Activated T-cell treated with anti-CD3 and anti-CD28 coated beads, Interleukin-2, amount 50 U/mL, for 24 hours (primary cell): ENCODE results near the gene IGF2BP2.

Experiments
- DNase-seq: peaks from one replicate; pipeline ENCODE4 v3.0.0-alpha.2; 2020
- H3K27ac Mint-ChIP-seq: 2 replicates; pipeline ENCODE4 v1.8.0; 2020; ENCODE audit warnings: mild to moderate bottlenecking, mixed read lengths
- H3K27me3 Mint-ChIP-seq: 2 replicates; pipeline ENCODE4 v1.8.0; 2020; ENCODE audit warnings: mixed read lengths
- H3K36me3 Mint-ChIP-seq: 2 replicates; pipeline ENCODE4 v1.8.0; 2020; ENCODE audit warnings: low read depth, mixed read lengths
- H3K4me1 Mint-ChIP-seq: 2 replicates; pipeline ENCODE4 v1.8.0; 2020; ENCODE audit warnings: low read depth, mixed read lengths
- H3K4me3 Mint-ChIP-seq: 2 replicates; pipeline ENCODE4 v1.8.0; 2020; ENCODE audit warnings: mild to moderate bottlenecking, moderate library complexity, mixed read lengths
- H3K9me3 Mint-ChIP-seq: 2 replicates; pipeline ENCODE4 v1.8.0; 2020; ENCODE audit warnings: mixed read lengths

The IGF2BP2 gene

GRCh38 chr3:185756477-185756876 lies 68.4 kb downstream of the IGF2BP2 start:
- Mint-ChIP-seq H3K9me3 (peaks cover 5% of the 10 kb centered on the region), H3K27ac (no peak overlapping the region), H3K4me1 (no peaks in the 10 kb centered on the region), H3K27me3 (peaks cover 25% of the 10 kb centered on the region), H3K4me3 (no peak overlapping the region), H3K36me3 (no peaks in the 10 kb centered on the region)
- no peak for DNase-seq

- DNase-seq: no peak
- H3K4me1 Mint-ChIP-seq: no peaks in the 10 kb centered on the region
- peaks cover 20% of the 10 kb centered on the region for H3K27me3 Mint-ChIP-seq
- H3K36me3 Mint-ChIP-seq: no peaks in the 10 kb centered on the region
- H3K4me3 Mint-ChIP-seq: no peak overlapping the region
- peaks cover 5% of the 10 kb centered on the region for H3K9me3 Mint-ChIP-seq
- no peak overlapping the region for H3K27ac Mint-ChIP-seq
Observed at GRCh38 chr3:185754920-185755319, 69.9 kb downstream of the IGF2BP2 start.

GRCh38 chr3:185753354-185753753 lies 71.5 kb downstream of the IGF2BP2 start:
- H3K9me3 Mint-ChIP-seq: peaks cover 5% of the 10 kb centered on the region
- no peak overlapping the region for H3K27ac Mint-ChIP-seq
- no peak overlapping the region for H3K4me3 Mint-ChIP-seq
- peaks cover 25% of the 10 kb centered on the region for H3K27me3 Mint-ChIP-seq
- H3K36me3 Mint-ChIP-seq: no peaks in the 10 kb centered on the region
- no peak for DNase-seq
- H3K4me1 Mint-ChIP-seq: no peaks in the 10 kb centered on the region

GRCh38 chr3:185750702-185751101 lies 74.1 kb downstream of the IGF2BP2 start:
- DNase-seq: no peak
- H3K9me3 Mint-ChIP-seq: peaks cover 5% of the 10 kb centered on the region
- no peak overlapping the region for H3K4me3 Mint-ChIP-seq
- H3K36me3 Mint-ChIP-seq: no peaks in the 10 kb centered on the region
- no peaks in the 10 kb centered on the region for H3K4me1 Mint-ChIP-seq
- no peak overlapping the region for H3K27ac Mint-ChIP-seq
- H3K27me3 Mint-ChIP-seq: peaks cover 18% of the 10 kb centered on the region

GRCh38 chr3:185750015-185750414 lies 74.8 kb downstream of the IGF2BP2 start:
- no peaks in the 10 kb centered on the region for H3K36me3 Mint-ChIP-seq
- H3K9me3 Mint-ChIP-seq: peaks cover 5% of the 10 kb centered on the region
- no peak overlapping the region for H3K4me3 Mint-ChIP-seq
- no peak overlapping the region for H3K27ac Mint-ChIP-seq
- H3K27me3 Mint-ChIP-seq: peaks cover 25% of the 10 kb centered on the region
- peaks cover 3% of the 10 kb centered on the region for H3K4me1 Mint-ChIP-seq
- DNase-seq: no peak

GRCh38 chr3:185746470-185746869 lies 78.4 kb downstream of the IGF2BP2 start:
- no peaks in the 10 kb centered on the region for H3K9me3 Mint-ChIP-seq
- H3K36me3 Mint-ChIP-seq: no peaks in the 10 kb centered on the region
- DNase-seq: no peak
- H3K27me3 Mint-ChIP-seq: peaks cover 30% of the 10 kb centered on the region
- H3K4me1 Mint-ChIP-seq: peaks cover 3% of the 10 kb centered on the region
- no peak overlapping the region for H3K4me3 Mint-ChIP-seq
- no peak overlapping the region for H3K27ac Mint-ChIP-seq

GRCh38 chr3:185744997-185745843 lies 79.6 kb downstream of the IGF2BP2 start:
- Mint-ChIP-seq H3K4me3 (no peak overlapping the region), H3K9me3 (no peaks in the 10 kb centered on the region), H3K4me1 (peaks cover 3% of the 10 kb centered on the region), H3K27me3 (peaks cover 33% of the 10 kb centered on the region), H3K36me3 (no peaks in the 10 kb centered on the region), H3K27ac (no peak overlapping the region)
- no peak for DNase-seq

GRCh38 chr3:185741586-185741985 lies 83.3 kb downstream of the IGF2BP2 start:
- Mint-ChIP-seq H3K36me3 (no peaks in the 10 kb centered on the region), H3K27ac (no peak overlapping the region), H3K4me3 (no peak overlapping the region), H3K27me3 (peaks cover 30% of the 10 kb centered on the region), H3K9me3 (no peaks in the 10 kb centered on the region), H3K4me1 (peaks cover 3% of the 10 kb centered on the region)
- DNase-seq: no peak

GRCh38 chr3:185740133-185740532 lies 84.7 kb downstream of the IGF2BP2 start:
- Mint-ChIP-seq H3K27ac (no peak overlapping the region), H3K36me3 (no peaks in the 10 kb centered on the region), H3K27me3 (peaks cover 19% of the 10 kb centered on the region), H3K9me3 (no peaks in the 10 kb centered on the region), H3K4me3 (no peak overlapping the region), H3K4me1 (no peaks in the 10 kb centered on the region)
- DNase-seq: no peak

GRCh38 chr3:185739264-185739701 lies 85.6 kb downstream of the IGF2BP2 start:
- no peak overlapping the region for H3K4me3 Mint-ChIP-seq
- no peak for DNase-seq

GRCh38 chr3:185737740-185738680 lies 86.8 kb downstream of the IGF2BP2 start:
- H3K9me3 Mint-ChIP-seq: no peaks in the 10 kb centered on the region
- no peak for DNase-seq
- no peaks in the 10 kb centered on the region for H3K4me1 Mint-ChIP-seq
- peaks cover 15% of the 10 kb centered on the region for H3K27me3 Mint-ChIP-seq
- H3K4me3 Mint-ChIP-seq: no peak overlapping the region
- no peak overlapping the region for H3K27ac Mint-ChIP-seq
- no peaks in the 10 kb centered on the region for H3K36me3 Mint-ChIP-seq

More at GRCh38 chr3:185739264-185739701, 85.6 kb downstream of the IGF2BP2 start:
- Mint-ChIP-seq H3K36me3 (no peaks in the 10 kb centered on the region), H3K27me3 (peaks cover 15% of the 10 kb centered on the region), H3K9me3 (no peaks in the 10 kb centered on the region), H3K4me1 (no peaks in the 10 kb centered on the region), H3K27ac (no peak overlapping the region)

- Mint-ChIP-seq H3K36me3 (no peaks in the 10 kb centered on the region), H3K27ac (no peak overlapping the region), H3K4me3 (no peak overlapping the region), H3K27me3 (peaks cover 17% of the 10 kb centered on the region), H3K9me3 (no peaks in the 10 kb centered on the region), H3K4me1 (peaks cover under 1% of the 10 kb centered on the region)
- DNase-seq: no peak
Observed at GRCh38 chr3:185737020-185737419, 87.8 kb downstream of the IGF2BP2 start.

- Mint-ChIP-seq H3K27me3 (peaks cover 8% of the 10 kb centered on the region), H3K4me3 (no peak overlapping the region), H3K9me3 (peaks cover 2% of the 10 kb centered on the region), H3K4me1 (peaks cover 2% of the 10 kb centered on the region), H3K36me3 (no peaks in the 10 kb centered on the region), H3K27ac (no peak overlapping the region)
- no peak for DNase-seq
Observed at GRCh38 chr3:185734725-185735096, 90.1 kb downstream of the IGF2BP2 start.

- Mint-ChIP-seq H3K4me3 (no peak overlapping the region), H3K9me3 (peaks cover 2% of the 10 kb centered on the region), H3K4me1 (peaks cover 3% of the 10 kb centered on the region), H3K27ac (no peak overlapping the region), H3K27me3 (peaks cover 8% of the 10 kb centered on the region), H3K36me3 (no peaks in the 10 kb centered on the region)
- no peak for DNase-seq
Observed at GRCh38 chr3:185733980-185734724, 90.7 kb downstream of the IGF2BP2 start.
